HG02759 (cell line): ENCODE results near the gene SPECC1.
"Not testable (repeated sequence)": the region's sequence is repeated elsewhere in the genome, so short reads cannot be mapped to it uniquely, and the experiment has no call there.

Experiments
- ATAC-seq: cut with Tn5 transposase; IDR thresholded peaks from one replicate; pipeline ENCODE4 v1.9.1; 2021; ENCODE audit warnings: mild to moderate bottlenecking, moderate library complexity; ENCODE audit not compliant: unreplicated experiment

The SPECC1 gene

GRCh38 chr17:20009052-20009301 lies 182 bp upstream of the SPECC1 start:
- ATAC-seq = no peak

- no peak for ATAC-seq
Measured at GRCh38 chr17:20010099-20010863, 1.1 kb downstream of the SPECC1 start.

- ATAC-seq = no peak
Measured at GRCh38 chr17:20010936-20011335, 1.8 kb downstream of the SPECC1 start.

GRCh38 chr17:20012017-20012536 lies 2.9 kb downstream of the SPECC1 start:
- ATAC-seq = no peak

- not testable (repeated sequence) for ATAC-seq
Measured at GRCh38 chr17:20016475-20016992, 7.4 kb downstream of the SPECC1 start.

- no peak for ATAC-seq
Measured at GRCh38 chr17:20022701-20023100, 13.5 kb downstream of the SPECC1 start.

GRCh38 chr17:20026960-20027359 lies 17.8 kb downstream of the SPECC1 start:
- ATAC-seq = no peak

GRCh38 chr17:20028443-20028842 lies 19.3 kb downstream of the SPECC1 start:
- ATAC-seq = no peak

GRCh38 chr17:20032636-20033035 lies 23.5 kb downstream of the SPECC1 start:
- ATAC-seq = no peak

- ATAC-seq = no peak
Measured at GRCh38 chr17:20033415-20033814, 24.3 kb downstream of the SPECC1 start.

GRCh38 chr17:20035501-20035900 lies 26.3 kb downstream of the SPECC1 start:
- no peak for ATAC-seq

GRCh38 chr17:20037286-20037685 lies 28.1 kb downstream of the SPECC1 start:
- ATAC-seq = not testable (repeated sequence)

- no peak for ATAC-seq
Measured at GRCh38 chr17:20039037-20039436, 29.9 kb downstream of the SPECC1 start.

GRCh38 chr17:20040216-20040615 lies 31.1 kb downstream of the SPECC1 start:
- ATAC-seq = no peak

GRCh38 chr17:20043021-20043420 lies 33.9 kb downstream of the SPECC1 start:
- ATAC-seq = no peak

GRCh38 chr17:20045476-20045875 lies 36.3 kb downstream of the SPECC1 start:
- ATAC-seq = no peak

GRCh38 chr17:20046629-20047028 lies 37.5 kb downstream of the SPECC1 start:
- ATAC-seq = no peak

- no peak for ATAC-seq
Measured at GRCh38 chr17:20051624-20052023, 42.5 kb downstream of the SPECC1 start.

- ATAC-seq = no peak
Measured at GRCh38 chr17:20053361-20053964, 44.3 kb downstream of the SPECC1 start.

- ATAC-seq = peak; percentile 62
Measured at GRCh38 chr17:20059728-20060188, 50.6 kb downstream of the SPECC1 start.

- peak; percentile 62 for ATAC-seq
Measured at GRCh38 chr17:20063665-20064648, 54.8 kb downstream of the SPECC1 start.
